Astrocyte of the cerebellum (primary cell): ENCODE results near the gene EIF3J.

Source experiments
- DNase-seq: peaks from one replicate; pipeline ENCODE4 v3.0.0-alpha.2; 2011; ENCODE audit warnings: low read depth
- H3K4me3 ChIP-seq: 2 replicates; pipeline ENCODE4 v1.5.1; 2011; ENCODE audit warnings: mild to moderate bottlenecking, low read depth, low read length, moderate library complexity
- in situ Hi-C: cut with HindIII; loops from 2 replicates; pipeline ENCODE4 v1.10.0; 2017; ENCODE audit warnings: low sequenced_read_pairs
- TF ChIP-seq, protein P1 (sequence below): IDR thresholded peaks from 2 replicates; pipeline ENCODE4 v1.5.1; 2012; ENCODE audit warnings: low read length, low read depth, moderate library complexity, mild to moderate bottlenecking; ENCODE audit errors: missing control alignments

The EIF3J gene

DNA sequence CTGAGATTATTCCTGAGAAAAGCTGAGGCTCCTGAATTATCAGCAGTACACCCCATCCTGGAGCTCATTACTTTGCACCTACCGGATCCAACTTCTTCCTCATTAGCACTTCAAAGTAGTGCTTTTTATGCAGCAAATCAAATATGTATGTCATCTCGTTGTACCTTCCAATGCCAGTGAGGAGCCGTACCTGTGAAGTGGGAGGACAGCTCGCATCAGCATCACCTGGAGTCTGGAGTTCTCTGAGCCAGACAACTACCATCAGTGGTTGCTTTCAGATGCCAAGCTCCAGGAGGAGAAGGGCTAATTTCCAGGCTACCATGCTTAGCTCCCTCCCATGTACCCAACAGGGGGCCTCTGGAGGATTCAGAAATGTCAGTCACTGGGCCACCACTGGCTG lies 32.4 kb downstream of the EIF3J start:
- in situ Hi-C loops, result no loop called here
- no peak for DNase-seq
- no peak overlapping the region for H3K4me3 ChIP-seq
- TF ChIP-seq, protein P1, sequence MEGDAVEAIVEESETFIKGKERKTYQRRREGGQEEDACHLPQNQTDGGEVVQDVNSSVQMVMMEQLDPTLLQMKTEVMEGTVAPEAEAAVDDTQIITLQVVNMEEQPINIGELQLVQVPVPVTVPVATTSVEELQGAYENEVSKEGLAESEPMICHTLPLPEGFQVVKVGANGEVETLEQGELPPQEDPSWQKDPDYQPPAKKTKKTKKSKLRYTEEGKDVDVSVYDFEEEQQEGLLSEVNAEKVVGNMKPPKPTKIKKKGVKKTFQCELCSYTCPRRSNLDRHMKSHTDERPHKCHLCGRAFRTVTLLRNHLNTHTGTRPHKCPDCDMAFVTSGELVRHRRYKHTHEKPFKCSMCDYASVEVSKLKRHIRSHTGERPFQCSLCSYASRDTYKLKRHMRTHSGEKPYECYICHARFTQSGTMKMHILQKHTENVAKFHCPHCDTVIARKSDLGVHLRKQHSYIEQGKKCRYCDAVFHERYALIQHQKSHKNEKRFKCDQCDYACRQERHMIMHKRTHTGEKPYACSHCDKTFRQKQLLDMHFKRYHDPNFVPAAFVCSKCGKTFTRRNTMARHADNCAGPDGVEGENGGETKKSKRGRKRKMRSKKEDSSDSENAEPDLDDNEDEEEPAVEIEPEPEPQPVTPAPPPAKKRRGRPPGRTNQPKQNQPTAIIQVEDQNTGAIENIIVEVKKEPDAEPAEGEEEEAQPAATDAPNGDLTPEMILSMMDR, result no peak

DNA sequence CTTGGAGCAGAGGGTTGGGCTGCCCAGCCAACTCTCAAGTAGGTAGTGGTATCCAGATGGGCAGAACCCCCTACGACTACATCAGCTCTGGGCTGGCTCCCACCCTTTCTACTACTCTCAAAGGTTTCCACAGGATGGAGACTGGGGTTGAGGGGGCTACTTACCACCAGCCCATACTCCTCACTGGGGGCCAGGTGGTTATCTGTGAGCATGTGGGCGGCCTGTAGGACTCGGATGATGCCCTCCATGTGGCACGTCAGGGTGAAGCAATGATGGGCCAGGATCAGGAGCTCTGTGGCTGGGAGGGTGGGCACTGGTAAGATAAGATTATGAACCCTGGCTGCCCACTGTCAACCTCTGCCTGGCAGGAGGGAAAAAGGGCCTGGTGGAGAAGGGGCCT lies 33.4 kb downstream of the EIF3J start:
- DNase-seq, result no peak
- in situ Hi-C loops, result no loop called here
- H3K4me3 ChIP-seq, result no peak overlapping the region
- TF ChIP-seq, protein P1, result no peak

GRCh38 chr15:44573386-44573785 lies 36.4 kb downstream of the EIF3J start:
- in situ Hi-C loops, result no loop called here
- DNase-seq, result no peak
- TF ChIP-seq, protein P1, result no peak
- no peak overlapping the region for H3K4me3 ChIP-seq

DNA sequence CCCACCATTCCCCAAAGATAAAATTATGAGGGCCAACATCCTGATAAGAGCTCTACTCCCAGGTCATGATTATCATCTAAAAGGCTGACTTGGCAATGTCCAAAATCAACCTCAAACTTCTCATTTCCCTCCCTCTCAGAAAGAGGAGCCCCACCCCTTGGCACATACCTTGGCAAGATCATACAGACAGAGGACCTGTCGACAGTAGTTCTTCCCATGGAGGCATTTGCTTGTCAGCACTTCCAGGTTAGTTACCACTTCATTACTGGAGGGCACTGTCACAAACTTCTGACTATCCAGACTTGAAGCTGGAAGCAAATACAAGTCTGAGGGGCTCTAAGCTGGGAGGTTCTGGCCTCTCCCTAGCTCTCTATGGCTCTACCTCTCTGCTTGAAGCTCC lies 37.8 kb downstream of the EIF3J start:
- in situ Hi-C loops, result no loop called here
- TF ChIP-seq, protein P1, result no peak
- no peak for DNase-seq
- H3K4me3 ChIP-seq, result no peak overlapping the region

- no peak for DNase-seq
- H3K4me3 ChIP-seq, result no peak overlapping the region
- TF ChIP-seq, protein P1, result no peak
- in situ Hi-C loops, result no loop called here
These were observed 43.2 kb downstream of the EIF3J start for GRCh38 chr15:44580105-44580504.

DNA sequence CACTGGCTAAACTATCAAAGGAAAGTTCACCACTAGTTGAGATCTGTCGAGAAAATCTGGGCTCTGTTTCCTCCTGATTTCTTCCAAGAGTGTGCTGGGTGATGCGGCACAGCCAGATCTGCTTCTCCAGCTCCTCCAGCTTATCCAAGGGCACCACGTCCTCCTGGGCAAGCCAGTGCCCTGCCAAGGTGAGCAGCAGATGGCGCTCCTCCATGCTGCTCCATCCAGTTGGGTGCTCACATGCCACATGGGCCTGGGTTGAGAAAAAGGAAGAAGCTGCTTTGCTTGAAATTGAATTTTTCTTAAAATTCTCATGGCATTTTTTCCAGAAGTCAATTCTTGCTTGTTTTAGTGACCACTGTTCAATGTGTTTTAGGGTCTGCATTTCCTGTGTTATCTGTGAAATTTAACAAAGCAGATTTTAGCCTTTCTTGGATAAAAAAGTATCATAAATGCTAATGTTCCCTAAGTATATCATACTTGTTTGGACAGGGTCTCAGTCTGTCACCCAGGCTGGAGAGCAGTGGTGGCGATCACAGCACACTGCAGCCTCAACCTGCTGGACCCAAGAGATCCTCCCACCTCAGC lies 47.3 kb downstream of the EIF3J start:
- TF ChIP-seq, protein P1, result peak; percentile 36
- in situ Hi-C loops, result no loop called here
- H3K4me3 ChIP-seq, result no peak overlapping the region
- no peak for DNase-seq
